Vagina (tissue), 2 donors: ENCODE results near the gene ASAP2.

ENCODE experiments used
- POLR2A ChIP-seq, 2 donors: fragments of 450-650 bp; IDR thresholded peaks; one replicate each; pipeline ENCODE4 v1.6.1; 2017; ENCODE audit warnings: antibody characterized with exemption in 2 of 2, mild to moderate bottlenecking in 2 of 2, moderate library complexity in 2 of 2
- TF ChIP-seq, protein P1 (sequence below), 3 experiments: fragments of 450-650 bp in 2 of 3; fragments of 200-600 bp in 1 of 3; sonication (generic) in 1 of 3; IDR thresholded peaks; one replicate each; pipeline ENCODE4 v1.5.1; 2017 to 2019; ENCODE audit warnings: antibody characterized with exemption in 3 of 3, mild to moderate bottlenecking in 2 of 3, moderate library complexity in 2 of 3

DNA sequence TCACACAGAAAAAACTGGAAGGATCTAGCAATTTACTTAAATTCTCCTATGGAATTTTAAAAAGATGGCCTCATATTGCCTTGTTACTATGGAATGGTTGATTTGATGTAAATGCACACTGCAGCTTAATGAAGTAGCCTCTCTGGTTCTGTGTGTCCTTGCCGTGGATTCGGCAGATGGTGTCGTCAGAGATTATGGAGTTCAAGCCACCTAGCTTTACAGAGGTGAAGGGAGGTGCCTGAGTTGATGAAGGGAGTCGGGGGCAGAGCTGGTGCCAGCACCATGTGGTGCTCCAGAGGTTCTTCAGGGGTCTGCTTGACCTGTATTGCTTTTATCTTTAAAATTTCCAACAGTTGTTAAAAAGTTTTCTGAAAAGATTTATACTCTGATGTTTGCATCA, 48.8 kb downstream of the ASAP2 start:
- TF ChIP-seq, protein P1, sequence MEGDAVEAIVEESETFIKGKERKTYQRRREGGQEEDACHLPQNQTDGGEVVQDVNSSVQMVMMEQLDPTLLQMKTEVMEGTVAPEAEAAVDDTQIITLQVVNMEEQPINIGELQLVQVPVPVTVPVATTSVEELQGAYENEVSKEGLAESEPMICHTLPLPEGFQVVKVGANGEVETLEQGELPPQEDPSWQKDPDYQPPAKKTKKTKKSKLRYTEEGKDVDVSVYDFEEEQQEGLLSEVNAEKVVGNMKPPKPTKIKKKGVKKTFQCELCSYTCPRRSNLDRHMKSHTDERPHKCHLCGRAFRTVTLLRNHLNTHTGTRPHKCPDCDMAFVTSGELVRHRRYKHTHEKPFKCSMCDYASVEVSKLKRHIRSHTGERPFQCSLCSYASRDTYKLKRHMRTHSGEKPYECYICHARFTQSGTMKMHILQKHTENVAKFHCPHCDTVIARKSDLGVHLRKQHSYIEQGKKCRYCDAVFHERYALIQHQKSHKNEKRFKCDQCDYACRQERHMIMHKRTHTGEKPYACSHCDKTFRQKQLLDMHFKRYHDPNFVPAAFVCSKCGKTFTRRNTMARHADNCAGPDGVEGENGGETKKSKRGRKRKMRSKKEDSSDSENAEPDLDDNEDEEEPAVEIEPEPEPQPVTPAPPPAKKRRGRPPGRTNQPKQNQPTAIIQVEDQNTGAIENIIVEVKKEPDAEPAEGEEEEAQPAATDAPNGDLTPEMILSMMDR (IDR thresholded peaks at IDR 0.05) = no peak
- no peak for TF ChIP-seq POLR2A (IDR thresholded peaks at IDR 0.05)
